ENCODE measurements around the gene TRIM2.

GRCh38 chr4:153270361-153270760 is 66.1 kb downstream of the TRIM2 start:
- TF ChIP-seq CTCF (conservative IDR thresholded peaks at IDR 0.05; ENCODE audit: low read length) (no peak), EZH2phosphoT487 (IDR thresholded peaks at IDR 0.05; ENCODE audit: borderline replicate concordance, low read depth, low read length) (no peak)
